ENCODE measurements around the gene PRDM16. TPM values are rescaled to one million over a fixed set of nuclear protein-coding genes. Genes with fewer than 3 reads are reported as not detected.

Gene PRDM16
- total and polyA plus RNA-seq, 2 of the 8 experiments (the other 6 are each of a cell fraction or from before 2014, with no cell fraction given): 0.39 to 0.43 TPM

DNA sequence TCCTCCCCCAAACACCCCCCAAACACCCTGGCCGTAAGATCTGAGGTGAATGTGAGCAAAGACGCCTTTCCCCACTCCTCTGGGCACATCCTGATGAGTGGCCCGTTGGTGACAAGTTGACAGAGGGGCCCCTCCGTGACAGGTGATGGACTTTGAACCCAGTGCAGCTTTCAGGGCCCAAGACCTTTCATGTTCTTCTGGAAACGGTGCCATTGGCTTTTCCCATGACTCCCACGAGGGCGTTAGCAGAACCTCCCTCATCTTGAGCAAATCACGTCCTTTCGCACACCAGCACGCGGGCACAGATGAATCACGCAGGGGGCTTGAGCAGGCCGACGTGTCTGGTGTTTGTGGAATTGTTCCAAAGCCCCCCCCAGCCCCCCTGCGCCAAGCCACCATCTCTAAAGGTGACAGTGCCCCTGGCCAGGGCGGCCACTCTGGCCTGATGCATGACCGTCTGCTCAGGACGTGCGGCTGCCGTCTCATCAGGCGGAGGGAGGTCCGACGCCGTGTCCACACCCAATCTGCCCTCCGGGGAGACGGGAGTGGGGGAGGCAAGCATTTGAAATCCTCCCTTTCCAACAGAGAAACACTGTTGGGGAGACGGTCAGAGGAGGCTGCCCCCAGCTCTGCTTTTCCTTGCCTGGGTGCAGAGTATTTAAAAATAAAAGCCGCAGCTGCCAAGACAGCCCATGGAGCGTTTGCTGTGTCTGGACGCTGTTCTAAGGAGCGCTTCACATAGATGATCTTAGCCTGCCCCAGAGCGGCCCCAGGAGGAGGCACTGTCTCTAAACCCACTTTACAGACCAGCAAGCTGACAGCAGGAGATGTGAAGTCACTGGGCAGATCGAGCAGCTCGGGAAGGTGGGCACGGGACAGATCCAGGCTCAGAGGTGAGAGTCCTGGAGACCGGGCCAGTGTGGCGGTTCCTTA, 287.2 kb downstream of the PRDM16 start:
- CTCF ChIA-PET (ENCODE audit: partially characterized antibody): interaction anchor here (1.2 to 1.7 kb wide), 4 partner anchors 15 to 160 kb away, joined by 3 to 6 read pairs (median 4); no protein-coding TSS in a partner anchor

More for the DNA sequence above, 287.2 kb downstream of the PRDM16 start:
- no peak overlapping the region for H3K4ac ChIP-seq (replicated peaks; ENCODE audit: insufficient read length, low read depth, low read length)
- TF ChIP-seq GABPA (IDR thresholded peaks at IDR 0.05; ENCODE audit: borderline replicate concordance, insufficient read depth, low read length) (no peak), MAFK (IDR thresholded peaks at IDR 0.05; ENCODE audit: low read depth, low read length) (no peak), TBP (IDR thresholded peaks at IDR 0.05; ENCODE audit: low read depth, low read length) (no peak)
- H3K56ac ChIP-seq (replicated peaks; ENCODE audit: insufficient read length, low read depth, low read length): no peak overlapping the region
- H3K4me2 ChIP-seq (ENCODE audit: insufficient read depth in 1 of 2, low read depth in 2 of 2, low read length in 2 of 2): no peak overlapping the region
- no peak overlapping the region for H2BK12ac ChIP-seq (ENCODE audit: low read depth, low read length)
- H3K9me3 ChIP-seq (ENCODE audit: insufficient read depth in 2 of 2, low read depth in 1 of 2, low read length in 1 of 2): no peaks in the 10 kb centered on the region
- 85% methylated on average over 37 of the region's 37 CpGs; no CpG with 5 or more reads in 1 of the 2 experiments for WGBS, 2 experiments (ENCODE audit: extremely low coverage in 1 of 2, insufficient coverage in 1 of 2, insufficient read length in 1 of 2, insufficient replicate concordance in 2 of 2, low coverage in 1 of 2, low lambda C conversion rate in 2 of 2, missing lambda C conversion rate in 1 of 2)
- no peak overlapping the region for H3K9ac ChIP-seq (replicated peaks in 1 of 4; ENCODE audit: extremely low read depth in 1 of 4, low read depth in 3 of 4, low read length in 3 of 4)
- H3K18ac ChIP-seq (ENCODE audit: extremely low read depth, low read length): no peak overlapping the region
- H2AK5ac ChIP-seq (ENCODE audit: low read depth, low read length): no peak overlapping the region
- no peaks in the 10 kb centered on the region; a peak in 1 of 7 replicates for H3K27me3 ChIP-seq (replicated peaks in 1 of 4; ENCODE audit: control insufficient read depth in 3 of 4, extremely low read depth in 1 of 4, insufficient read depth in 3 of 4, low read length in 3 of 4)
- no peak overlapping the region for H3K4me3 ChIP-seq (ENCODE audit: extremely low read depth in 1 of 4, insufficient read depth in 2 of 4, low read depth in 3 of 4, low read length in 4 of 4)
- H4K8ac ChIP-seq (ENCODE audit: extremely low read depth, insufficient read depth, low read length): peak overlapping the region; percentile 48; the same call in 1 of the 2 replicates
- peak overlapping the region; percentile 77 for H4K91ac ChIP-seq (replicated peaks; ENCODE audit: insufficient read length, low read length)
- no peak overlapping the region for H3K23ac ChIP-seq (ENCODE audit: insufficient read length)
- H2BK20ac ChIP-seq (ENCODE audit: low read length): no peak overlapping the region
- H2BK15ac ChIP-seq (ENCODE audit: low read length): no peak overlapping the region
- H4K20me1 ChIP-seq (replicated peaks in 1 of 2; ENCODE audit: control insufficient read depth in 1 of 2, insufficient read depth in 2 of 2, low read length in 2 of 2): no peaks in the 10 kb centered on the region
- no peaks in the 10 kb centered on the region for H3K79me1 ChIP-seq (ENCODE audit: low read depth, low read length)
- FAIRE-seq (no peak), DNase-seq (ENCODE audit: low read depth in 1 of 2, low spot score in 2 of 2) (no peak)
- no peak overlapping the region for H2AFZ ChIP-seq (ENCODE audit: low read length)
- H3K14ac ChIP-seq (ENCODE audit: insufficient read length): no peak overlapping the region
- H2BK5ac ChIP-seq (ENCODE audit: low read depth, low read length): no peak overlapping the region
- no peaks in the 10 kb centered on the region for H3K79me2 ChIP-seq (ENCODE audit: control insufficient read depth in 1 of 2, insufficient read depth in 2 of 2, low read length in 2 of 2)
- H2BK120ac ChIP-seq (replicated peaks; ENCODE audit: low read depth, low read length): no peak overlapping the region
- POLR2A ChIA-PET (ENCODE audit: partially characterized antibody): no interaction called here
- no peak overlapping the region for H3K27ac ChIP-seq (ENCODE audit: low read depth, low read length)
- no peaks in the 10 kb centered on the region for H3K36me3 ChIP-seq (ENCODE audit: control insufficient read depth in 2 of 4, insufficient read depth in 4 of 4, low read length in 3 of 4)
- peaks cover 3% of the 10 kb centered on the region; the same call in 1 of the 2 replicates for H3K23me2 ChIP-seq (ENCODE audit: low read depth, low read length)
- H4K5ac ChIP-seq (ENCODE audit: insufficient read length, low read depth, low read length): no peak overlapping the region
- H3K4me1 ChIP-seq (replicated peaks in 1 of 4; ENCODE audit: control insufficient read depth in 3 of 4, insufficient read depth in 4 of 4, low read length in 3 of 4): peaks cover 0 to 25% (median 17%) of the 10 kb centered on the region in 4 experiments; a peak in 6 of 7 replicates

All from H1 (cell line).